Epithelial cell of alveolus of lung (primary cell): ENCODE data around the gene ABCF2. TPM values are rescaled to one million over a fixed set of nuclear protein-coding genes. Genes with fewer than 3 reads are reported as not detected.

Experiments used
- total RNA-seq: library from RNA; depleted of rRNA; stranded (reverse); fragments of >200 nt; gene quantifications from 2 replicates; pipeline ENCODE4 v1.2.1, GENCODE V29; 2015

Gene ABCF2
- 44.6 and 54.8 TPM in 2 replicates for total RNA-seq

GRCh38 chr7:151226875-151227782, at the start of gene ABCF2:
Gene ABCF2 (minus strand): TSS chr7:151227205. CDS start chr7:151226458, 747 bp downstream.

GRCh38 chr7:151248346-151249033, 21.5 kb upstream of the ABCF2 start, which contains the start of gene SMARCD3:
Gene SMARCD3 (minus strand): TSS chr7:151248694. CDS start chr7:151248562, 132 bp downstream.

GRCh38 chr7:151232091-151232916, 5.3 kb upstream of the ABCF2 start, which contains the start of gene CHPF2:
Gene CHPF2 (plus strand): TSS chr7:151232483. CDS start chr7:151234012, 1,529 bp downstream.

GRCh38 chr7:151210087-151210854, 16.7 kb downstream of the ABCF2 start, which contains the start of gene H2BK1:
Gene H2BK1 (minus strand): TSS chr7:151210488. CDS start chr7:151210318, 170 bp downstream.

GRCh38 chr7:151186640-151187408, 40.2 kb downstream of the ABCF2 start, which contains the start of gene ASB10:
Gene ASB10 (minus strand): TSS chr7:151187250. CDS start chr7:151187130, 120 bp downstream.

GRCh38 chr7:151167197-151167961, 59.6 kb downstream of the ABCF2 start, which contains the start of gene GBX1:
Gene GBX1 (minus strand): TSS chr7:151167694. CDS start chr7:151167548, 146 bp downstream.

Other genes with a start within 250 kb of the ABCF2 start
- gene KCNH2, start 248.9 kb downstream of the ABCF2 start, total RNA-seq = under 0.01 and 0.16 TPM in 2 replicates
- 1.4 and 4.5 TPM in 2 replicates for gene NOS3, start 236.2 kb downstream of the ABCF2 start, total RNA-seq
- 0.13 and 0.64 TPM in 2 replicates for gene ATG9B, start 202.7 kb downstream of the ABCF2 start, total RNA-seq
- 17.0 and 45.3 TPM in 2 replicates for gene ABCB8, start 198.8 kb downstream of the ABCF2 start, total RNA-seq
- gene ASIC3, start 178.7 kb downstream of the ABCF2 start, total RNA-seq = 0.13 and 0.96 TPM in 2 replicates
- gene CDK5, start 169.3 kb downstream of the ABCF2 start, total RNA-seq = 19.9 and 21.6 TPM in 2 replicates
- gene SLC4A2, start 167.6 kb downstream of the ABCF2 start, total RNA-seq = 98.3 and 113 TPM in 2 replicates
- gene FASTK, start 146.4 kb downstream of the ABCF2 start, total RNA-seq = 46.5 and 52.5 TPM in 2 replicates
- gene TMUB1, start 143.7 kb downstream of the ABCF2 start, total RNA-seq = 55.1 and 58.2 TPM in 2 replicates
- gene AGAP3, start 140.7 kb downstream of the ABCF2 start, total RNA-seq = 25.5 and 34.6 TPM in 2 replicates
- gene GBX1, start 59.5 kb downstream of the ABCF2 start, total RNA-seq = not detected in 2 replicates
- gene ASB10, start 40.0 kb downstream of the ABCF2 start, total RNA-seq = not detected in 2 replicates
- not detected in 2 replicates for gene H2BK1, start 16.7 kb downstream of the ABCF2 start, total RNA-seq
- gene CHPF2, start 5.3 kb upstream of the ABCF2 start, total RNA-seq = 74.2 and 81.2 TPM in 2 replicates
- gene SMARCD3, start 21.5 kb upstream of the ABCF2 start, total RNA-seq = 23.7 and 51.5 TPM in 2 replicates
- gene NUB1, start 114.6 kb upstream of the ABCF2 start, total RNA-seq = 43.8 and 47.4 TPM in 2 replicates
- 1.7 and 16.6 TPM in 2 replicates for gene WDR86, start 182.8 kb upstream of the ABCF2 start, total RNA-seq
- not detected in 2 replicates for gene CRYGN, start 212.9 kb upstream of the ABCF2 start, total RNA-seq